Kidney tubule cell (primary cell): ENCODE data around the gene IGF2.
A peak's percentile ranks its signal among the peaks of the same experiment; 100 is the strongest.
"Not testable (repeated sequence)": the region's sequence is repeated elsewhere in the genome, so short reads cannot be mapped to it uniquely, and the experiment has no call there.

Experiments
- DNase-seq: peaks from one replicate; pipeline ENCODE4 v3.0.0-alpha.2; 2018; ENCODE audit warnings: low spot score

Gene IGF2

GRCh38 chr11:2139123-2139521 lies at the start of gene IGF2:
IGF2 (minus strand) TSS chr11:2139389; CDS start chr11:2135523, 3,866 bp downstream.
- DNase-seq, result no peak

- no peak for DNase-seq
Observed at GRCh38 chr11:2188745-2189144, 49.6 kb upstream of the IGF2 start.

- no peak for DNase-seq
Observed at GRCh38 chr11:2187280-2187707, 48.1 kb upstream of the IGF2 start.

GRCh38 chr11:2186669-2187279 lies 47.6 kb upstream of the IGF2 start:
- DNase-seq, result peak; percentile 37

- DNase-seq, result no peak
Observed at GRCh38 chr11:2185324-2186085, 46.3 kb upstream of the IGF2 start.

- no peak for DNase-seq
Observed at GRCh38 chr11:2182692-2183474, 43.7 kb upstream of the IGF2 start.

GRCh38 chr11:2182075-2182474 lies 42.9 kb upstream of the IGF2 start:
- DNase-seq, result no peak

GRCh38 chr11:2180789-2181370 lies 41.7 kb upstream of the IGF2 start:
- DNase-seq, result peak; percentile 39

GRCh38 chr11:2180347-2180746 lies 41.2 kb upstream of the IGF2 start:
- DNase-seq, result no peak

- no peak for DNase-seq
Observed at GRCh38 chr11:2179516-2179915, 40.3 kb upstream of the IGF2 start.

- peak; percentile 91 for DNase-seq
Observed at GRCh38 chr11:2178906-2179494, 39.8 kb upstream of the IGF2 start.

GRCh38 chr11:2178055-2178773 lies 39.0 kb upstream of the IGF2 start:
- not testable (repeated sequence) for DNase-seq

GRCh38 chr11:2177076-2177475 lies 37.9 kb upstream of the IGF2 start:
- DNase-seq, result no peak

GRCh38 chr11:2176389-2176900 lies 37.3 kb upstream of the IGF2 start:
- no peak for DNase-seq

GRCh38 chr11:2175659-2176058 lies 36.5 kb upstream of the IGF2 start:
- peak; percentile 78 for DNase-seq

- DNase-seq, result no peak
Observed at GRCh38 chr11:2174361-2174760, 35.2 kb upstream of the IGF2 start.

GRCh38 chr11:2173761-2174160 lies 34.6 kb upstream of the IGF2 start:
- DNase-seq, result no peak

- no peak for DNase-seq
Observed at GRCh38 chr11:2173150-2173693, 34.0 kb upstream of the IGF2 start.

GRCh38 chr11:2172676-2173075 lies 33.5 kb upstream of the IGF2 start:
- DNase-seq, result no peak

GRCh38 chr11:2171591-2172003 lies 32.4 kb upstream of the IGF2 start, which contains the start of gene TH:
TH (minus strand) TSS chr11:2171815; CDS start chr11:2171786, 29 bp downstream.
- no peak for DNase-seq
